HG02642 (cell line): ENCODE measurements around the gene GPR152.
A peak's percentile ranks its signal among the peaks of the same experiment; 100 is the strongest.
"Not testable (repeated sequence)": the region's sequence is repeated elsewhere in the genome, so short reads cannot be mapped to it uniquely, and the experiment has no call there.

ENCODE experiments used
- ATAC-seq: cut with Tn5 transposase; IDR thresholded peaks from one replicate; pipeline ENCODE4 v1.9.1; 2021; ENCODE audit warnings: mild to moderate bottlenecking; ENCODE audit not compliant: unreplicated experiment, poor library complexity

Gene GPR152

GRCh38 chr11:67431346-67432249 lies 20.9 kb downstream of the GPR152 start:
- ATAC-seq, result no peak

- no peak for ATAC-seq
Observed at GRCh38 chr11:67429722-67430121, 22.8 kb downstream of the GPR152 start.

DNA sequence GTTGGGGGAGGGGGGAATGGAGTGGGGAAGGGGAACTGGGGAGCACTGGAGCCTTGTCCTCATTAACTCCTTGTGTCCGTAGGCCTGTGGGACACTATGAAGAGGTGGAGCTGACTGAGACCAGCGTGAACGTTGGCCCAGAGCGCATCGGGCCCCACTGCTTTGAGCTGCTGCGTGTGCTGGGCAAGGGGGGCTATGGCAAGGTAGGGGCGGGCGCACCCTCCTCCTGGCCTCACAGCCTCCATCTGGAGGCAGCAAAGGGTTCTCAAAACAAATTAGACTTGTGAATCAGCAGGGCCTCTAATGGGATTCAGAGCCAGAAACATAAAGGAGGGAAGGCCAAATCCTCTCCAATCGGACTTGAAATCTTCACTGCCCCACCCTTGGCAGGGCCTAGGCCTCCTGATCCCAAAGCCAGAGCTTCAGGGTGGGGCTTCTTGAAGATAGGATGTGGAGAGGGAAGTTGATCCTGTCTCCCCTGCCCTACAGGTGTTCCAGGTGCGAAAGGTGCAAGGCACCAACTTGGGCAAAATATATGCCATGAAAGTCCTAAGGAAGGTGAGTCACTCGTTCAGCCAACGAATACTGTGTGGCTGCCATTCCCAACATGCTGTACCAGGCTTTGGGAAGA lies 23.4 kb downstream of the GPR152 start:
- ATAC-seq, result no peak

DNA sequence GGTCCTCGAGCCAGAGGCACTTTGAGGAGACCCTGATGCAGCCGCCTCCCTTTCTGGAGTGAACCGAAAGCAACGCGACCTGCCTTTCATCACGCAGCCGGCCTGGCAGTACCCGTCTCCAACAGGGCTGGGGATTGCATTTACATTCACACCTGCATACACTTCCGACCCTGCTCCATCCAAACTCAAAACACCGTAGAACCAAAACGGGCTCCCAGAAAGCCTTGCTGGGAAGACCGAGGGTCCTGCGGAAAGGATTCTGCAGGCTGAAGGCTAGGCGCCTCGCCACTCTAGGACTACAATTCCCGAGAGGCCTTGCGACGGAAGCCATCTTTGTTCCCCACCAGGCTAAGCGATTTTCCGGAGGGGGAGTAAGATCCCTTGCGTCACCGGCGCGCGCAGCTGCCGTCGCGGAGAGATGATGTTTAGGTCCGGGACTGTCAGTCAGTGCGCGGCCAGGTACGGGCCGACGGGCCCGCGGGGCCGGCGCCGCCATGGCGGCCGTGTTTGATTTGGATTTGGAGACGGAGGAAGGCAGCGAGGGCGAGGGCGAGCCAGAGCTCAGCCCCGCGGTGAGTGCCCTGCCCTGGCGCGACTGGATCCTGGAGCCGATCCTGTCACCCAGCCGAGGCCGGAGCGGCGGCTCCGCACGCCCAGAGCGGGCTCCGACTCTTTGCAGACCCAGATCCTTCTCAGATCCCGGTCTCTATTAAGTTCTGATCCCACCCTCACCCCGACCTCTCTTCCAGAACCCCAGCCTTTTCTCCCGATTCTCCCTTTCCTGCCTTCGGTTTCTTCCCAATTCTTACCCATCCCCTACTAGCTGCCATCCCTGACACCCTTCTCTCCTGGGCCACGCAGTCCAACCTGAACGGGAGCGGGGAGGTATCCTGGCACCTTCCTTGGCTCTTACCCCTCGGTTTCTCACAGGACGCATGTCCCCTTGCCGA lies 24.2 kb downstream of the GPR152 start, which contains the start of gene RPS6KB2:
RPS6KB2 (plus strand) TSS at position 443 of the 950 bp plus-strand sequence; CDS start at position 495, 52 bp downstream.
- peak; percentile 87 for ATAC-seq

DNA sequence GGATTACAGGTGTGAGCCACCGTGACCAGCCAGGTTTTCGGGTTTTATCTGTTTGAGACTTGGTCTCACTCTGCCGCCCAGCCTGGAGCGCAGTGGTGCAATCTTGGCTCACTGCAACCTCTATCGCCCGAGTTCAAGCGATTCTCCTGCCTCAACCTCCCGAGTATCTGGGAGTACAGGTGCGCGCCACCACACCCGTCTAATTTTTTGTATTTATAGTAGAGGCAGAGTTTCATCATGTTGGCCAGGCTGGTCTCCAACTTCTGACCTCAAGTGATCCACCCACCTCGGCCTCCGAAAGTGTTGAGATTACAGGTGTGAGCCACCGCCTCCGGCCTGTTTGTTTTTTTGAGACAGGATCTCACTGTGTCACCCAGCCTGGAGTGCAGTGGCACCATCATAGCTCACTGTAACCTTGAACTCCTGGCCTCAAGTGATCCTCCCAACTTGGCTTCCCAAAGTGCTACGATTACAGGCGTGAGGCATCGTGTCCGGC lies 25.1 kb downstream of the GPR152 start:
- ATAC-seq, result not testable (repeated sequence)

- ATAC-seq, result no peak
Observed at GRCh38 chr11:67423891-67424613, 28.5 kb downstream of the GPR152 start.

DNA sequence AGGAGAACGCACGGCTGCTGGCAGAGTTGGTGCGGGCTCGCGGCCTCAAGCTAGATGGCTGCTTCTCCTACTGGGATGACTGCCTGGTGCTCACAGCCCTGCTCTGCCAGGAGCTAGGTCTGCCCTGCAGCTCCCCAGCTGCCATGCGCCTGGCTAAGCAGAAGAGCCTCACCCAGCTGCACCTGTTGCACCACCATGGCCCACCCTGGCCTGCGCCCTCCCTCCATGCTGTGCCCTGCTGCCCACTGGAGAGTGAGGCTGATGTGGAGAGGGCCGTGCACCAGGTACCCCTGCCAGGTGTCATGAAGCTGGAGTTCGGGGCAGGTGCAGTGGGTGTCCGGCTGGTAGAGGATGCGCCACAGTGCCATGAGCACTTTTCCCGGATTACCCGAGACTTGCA lies 29.1 kb downstream of the GPR152 start:
- no peak for ATAC-seq

DNA sequence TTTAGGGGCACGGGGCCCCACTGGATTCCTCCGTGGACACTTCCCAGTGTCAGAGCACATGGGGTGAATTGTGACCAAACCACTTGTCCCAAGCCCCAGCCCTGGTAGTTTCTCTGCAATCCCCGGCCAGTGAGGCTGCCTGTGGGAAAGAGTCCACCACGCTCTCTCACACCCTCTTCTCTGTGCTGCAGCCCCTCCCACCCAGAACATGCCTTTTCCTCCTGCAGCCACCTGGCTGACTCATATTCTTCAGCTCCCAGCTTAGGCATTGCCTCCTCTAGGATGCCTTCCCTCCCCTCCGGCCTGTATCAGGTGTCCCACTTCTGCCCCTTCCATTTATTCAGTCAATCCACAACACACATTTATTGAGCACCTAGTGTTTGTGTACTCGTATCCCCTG lies 29.6 kb downstream of the GPR152 start:
- ATAC-seq, result no peak

GRCh38 chr11:67421430-67422031 lies 31.0 kb downstream of the GPR152 start:
- ATAC-seq, result no peak

GRCh38 chr11:67420646-67421429 lies 31.7 kb downstream of the GPR152 start:
- ATAC-seq, result peak; percentile 86

DNA sequence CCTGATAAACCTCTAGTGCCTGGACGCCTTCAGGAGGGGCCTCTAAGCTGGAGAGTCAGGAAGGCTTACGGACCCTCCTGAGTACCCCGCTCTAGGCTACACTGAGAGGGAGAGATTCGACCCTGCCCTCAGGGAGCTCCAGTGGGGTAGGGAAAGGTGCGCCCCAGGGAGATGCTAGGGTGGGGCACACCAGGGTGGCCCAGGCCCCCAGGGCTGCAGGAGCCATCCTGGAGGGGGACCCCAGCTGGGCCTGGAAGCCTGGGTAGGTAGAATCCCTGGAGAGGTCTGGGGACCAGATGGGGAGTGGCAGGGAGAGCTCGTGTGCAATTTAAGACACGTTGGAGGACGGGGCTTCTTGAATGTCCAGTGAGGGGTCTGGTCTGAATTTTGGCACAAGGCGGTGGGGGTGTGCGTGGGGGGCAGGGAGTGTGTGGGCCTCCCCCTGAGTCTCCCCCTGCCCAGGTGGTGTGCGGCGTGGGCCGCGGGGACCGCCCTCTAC lies 32.3 kb downstream of the GPR152 start:
- no peak for ATAC-seq

DNA sequence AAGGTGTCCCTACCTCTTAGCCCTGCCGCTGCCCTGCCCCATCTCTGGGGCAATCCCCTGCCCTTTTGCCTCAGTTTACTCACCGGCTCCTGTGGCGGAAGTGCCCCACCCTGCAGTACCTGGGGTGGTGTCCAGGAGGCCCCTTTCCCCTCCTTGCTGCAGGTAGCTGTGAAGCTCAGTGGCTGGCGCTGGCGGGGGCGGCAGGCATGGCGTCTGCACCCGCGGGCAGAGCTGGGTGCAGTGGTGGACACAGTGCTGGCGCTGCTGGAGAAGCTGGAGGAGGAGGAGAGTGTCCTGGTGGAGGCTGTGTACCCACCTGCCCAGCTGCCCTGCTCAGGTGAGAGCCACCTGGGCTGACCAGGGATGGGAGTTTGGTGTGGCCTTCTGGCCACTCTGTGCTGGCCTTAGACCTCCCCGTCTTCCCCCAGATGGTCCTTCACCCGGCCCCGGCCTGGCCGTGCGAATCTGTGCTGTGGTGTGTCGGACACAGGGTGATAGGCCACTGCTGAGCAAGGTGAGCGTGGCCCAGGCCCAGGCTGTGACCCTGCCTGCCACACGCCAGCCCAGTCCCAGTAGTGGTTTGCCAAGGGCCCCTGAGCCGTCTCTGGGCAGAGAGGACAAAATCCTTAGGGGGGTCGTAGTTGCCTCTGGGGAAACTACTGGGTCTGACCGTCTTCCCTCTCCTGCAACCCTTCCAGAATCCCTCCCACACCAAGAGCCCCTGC lies 33.0 kb downstream of the GPR152 start:
- no peak for ATAC-seq

DNA sequence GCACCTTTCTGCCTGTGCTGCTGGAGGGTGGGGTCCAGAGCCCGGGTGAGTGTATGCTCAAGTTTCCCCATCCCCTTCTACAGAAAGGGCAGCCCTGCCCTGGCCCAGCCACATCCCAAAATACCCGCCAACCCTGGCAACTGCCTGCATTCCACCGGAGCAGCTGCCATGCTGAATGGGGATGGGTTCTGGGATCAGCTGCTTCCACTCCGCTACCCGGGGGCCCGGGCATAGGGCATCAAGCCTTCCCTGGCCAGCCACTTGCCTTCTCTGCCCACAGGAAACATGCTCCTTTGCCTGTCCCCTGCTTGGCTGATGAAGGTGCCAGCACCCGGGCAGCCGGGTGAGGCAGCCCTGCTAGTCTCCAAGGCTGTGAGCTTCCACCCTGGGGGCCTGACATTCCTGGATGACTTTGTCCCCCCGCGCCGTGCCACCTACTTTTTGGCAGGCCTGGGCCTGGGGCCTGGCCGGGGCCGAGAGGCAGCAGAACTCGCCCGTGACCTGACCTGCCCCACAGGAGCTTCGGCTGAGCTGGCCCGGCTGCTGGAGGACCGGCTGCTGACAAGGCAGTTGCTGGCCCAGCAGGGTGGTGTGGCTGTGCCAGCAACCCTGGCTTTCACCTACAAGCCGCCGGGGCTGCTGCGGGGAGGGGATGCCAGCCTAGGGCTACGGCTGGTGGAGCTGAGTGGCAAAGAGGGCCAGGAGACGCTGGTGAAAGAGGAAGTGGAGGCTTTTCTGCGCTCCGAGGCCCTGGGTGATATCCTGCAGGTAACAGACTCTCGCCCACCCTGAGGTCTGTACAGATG lies 33.9 kb downstream of the GPR152 start:
- no peak for ATAC-seq

DNA sequence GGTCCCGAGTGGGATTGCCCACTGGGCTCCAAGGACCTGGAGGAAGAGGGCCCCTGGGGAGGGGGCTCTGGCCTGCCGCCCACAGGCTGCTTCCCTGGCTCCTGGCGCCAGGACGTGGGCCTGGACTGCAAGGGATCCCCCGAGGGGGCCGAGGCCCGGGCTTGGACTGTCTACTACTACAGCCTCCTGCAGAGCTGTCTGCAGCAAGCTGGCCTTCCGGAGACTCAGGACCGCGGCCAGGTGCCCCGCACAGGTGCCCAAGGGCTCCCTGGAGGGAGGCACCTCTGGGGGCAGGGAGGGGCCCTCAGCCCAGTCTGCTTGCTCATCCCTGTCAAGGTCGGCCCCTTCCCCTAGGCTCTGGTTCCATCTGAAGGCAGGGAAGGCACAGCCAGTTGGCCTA lies 35.1 kb downstream of the GPR152 start:
- no peak for ATAC-seq

GRCh38 chr11:67416416-67417335 lies 35.9 kb downstream of the GPR152 start:
- no peak for ATAC-seq
